Measurements from ENCODE around the gene CCDC92. TPM values are rescaled to one million over a fixed set of nuclear protein-coding genes. Genes with fewer than 3 reads are reported as not detected.

CCDC92 gene
- total and polyA plus RNA-seq, 5 donors from 2014 or later = 12.9 to 24.1 (median 19.5) TPM

DNA sequence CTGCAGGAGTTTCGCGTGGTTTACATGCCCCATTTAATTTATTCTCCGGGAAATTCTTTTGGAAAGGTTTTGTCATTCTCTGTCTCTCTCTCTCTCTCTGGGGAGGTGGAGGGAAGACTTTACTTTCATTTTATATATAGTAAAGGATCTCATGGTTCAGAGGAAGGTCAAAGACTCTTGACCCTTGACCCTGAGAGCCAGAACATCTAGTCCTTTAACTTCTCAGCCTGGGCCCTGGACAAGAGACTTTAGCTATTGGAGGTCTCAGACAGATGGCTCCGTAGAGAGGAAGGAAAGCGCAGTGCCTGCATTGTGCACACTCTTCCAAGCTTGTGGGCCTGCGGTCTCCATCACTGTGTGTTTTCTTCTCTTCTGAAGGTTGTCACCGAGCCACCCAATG lies 43.7 kb downstream of the CCDC92 start:
- H3K27me3 ChIP-seq (ENCODE audit: control insufficient read depth, insufficient read depth, low read length) = peaks cover 10% of the 10 kb centered on the region
- Mint-ChIP-seq H3K4me1 (peaks cover 0 to 16% (median 11%) of the 10 kb centered on the region in 4 donors), H3K27ac (no peak overlapping the region), H3K4me3 (no peak overlapping the region), H3K36me3 (no peaks in the 10 kb centered on the region), H3K27me3 (peaks cover 21% of the 10 kb centered on the region), H3K9me3 (no peaks in the 10 kb centered on the region)
- H3K4me1 ChIP-seq (ENCODE audit: control insufficient read depth, insufficient read depth, low read length, poor library complexity, severe bottlenecking) = peaks cover 7% of the 10 kb centered on the region
- DNase-seq (no peak), ATAC-seq (ENCODE audit: low read depth in 2 of 2) (no peak)
- H3K36me3 ChIP-seq (ENCODE audit: control insufficient read depth, insufficient read depth, low read length) = no peaks in the 10 kb centered on the region
- H3K4me3 ChIP-seq (ENCODE audit: low read depth, low read length) = no peak overlapping the region
- H3K9me3 ChIP-seq (ENCODE audit: control insufficient read depth in 2 of 2, low read length in 2 of 2) = no peaks in the 10 kb centered on the region
- H3K27ac ChIP-seq (ENCODE audit: insufficient read depth, low read length, poor library complexity, severe bottlenecking) = no peak overlapping the region

DNA sequence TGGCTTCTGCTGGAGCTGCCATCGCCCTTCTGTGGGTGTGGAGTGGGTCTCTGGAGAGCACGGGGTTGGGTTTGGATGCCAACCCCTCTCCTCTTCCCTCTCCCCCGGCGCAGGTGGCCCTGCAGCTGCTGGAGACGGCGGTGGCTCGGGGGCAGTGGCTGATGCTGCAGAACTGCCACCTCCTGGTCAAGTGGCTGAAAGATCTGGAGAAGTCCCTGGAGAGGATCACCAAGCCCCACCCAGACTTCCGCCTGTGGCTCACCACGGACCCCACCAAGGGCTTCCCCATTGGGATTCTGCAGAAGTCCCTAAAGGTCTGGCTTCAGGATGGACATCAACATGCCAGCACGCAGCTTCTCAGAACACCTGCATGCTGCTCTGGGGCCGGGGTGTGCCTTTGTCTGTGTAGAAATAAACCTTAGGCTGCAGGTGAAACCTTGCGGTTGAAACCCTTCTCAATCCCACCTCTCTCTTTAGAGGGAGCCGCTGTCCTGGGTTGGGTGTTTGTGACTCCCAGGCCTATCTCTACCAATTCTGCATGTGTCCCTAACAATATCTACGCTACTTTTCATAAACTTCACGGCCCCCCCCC lies 44.3 kb downstream of the CCDC92 start:
- Mint-ChIP-seq H3K9me3 (no peaks in the 10 kb centered on the region), H3K4me3 (no peak overlapping the region), H3K4me1 (peaks cover 0 to 16% (median 11%) of the 10 kb centered on the region in 4 donors), H3K36me3 (no peaks in the 10 kb centered on the region), H3K27ac (no peak overlapping the region), H3K27me3 (peaks cover 21% of the 10 kb centered on the region)
- peaks cover 10% of the 10 kb centered on the region for H3K27me3 ChIP-seq (ENCODE audit: control insufficient read depth, insufficient read depth, low read length)
- DNase-seq (no peak), ATAC-seq (ENCODE audit: low read depth in 2 of 2) (no peak)
- H3K36me3 ChIP-seq (ENCODE audit: control insufficient read depth, insufficient read depth, low read length) = no peaks in the 10 kb centered on the region
- H3K4me3 ChIP-seq (ENCODE audit: low read depth, low read length) = no peak overlapping the region
- peaks cover 7% of the 10 kb centered on the region for H3K4me1 ChIP-seq (ENCODE audit: control insufficient read depth, insufficient read depth, low read length, poor library complexity, severe bottlenecking)
- no peaks in the 10 kb centered on the region for H3K9me3 ChIP-seq (ENCODE audit: control insufficient read depth in 2 of 2, low read length in 2 of 2)
- H3K27ac ChIP-seq (ENCODE audit: insufficient read depth, low read length, poor library complexity, severe bottlenecking) = no peak overlapping the region

DNA sequence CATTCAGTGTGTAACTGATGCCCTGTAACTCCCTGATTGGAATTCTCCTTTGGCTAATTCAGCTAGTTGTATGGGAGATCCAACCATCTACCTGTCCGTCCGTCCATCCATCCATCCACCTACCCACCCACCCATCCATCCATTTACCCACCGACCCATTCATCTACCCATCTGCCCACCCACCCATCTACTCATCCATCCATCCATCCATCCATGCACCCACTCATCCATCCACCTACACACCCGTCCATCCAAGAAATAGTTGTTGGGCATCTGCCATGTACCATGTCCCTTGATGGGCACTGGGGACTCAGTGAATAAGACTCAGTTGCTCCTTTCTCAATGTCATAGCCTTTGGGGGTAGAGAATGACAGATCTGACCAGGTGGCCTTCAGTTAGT lies 48.1 kb downstream of the CCDC92 start:
- Mint-ChIP-seq H3K4me1 (no peaks in the 10 kb centered on the region), H3K27ac (no peak overlapping the region), H3K36me3 (no peaks in the 10 kb centered on the region), H3K9me3 (no peaks in the 10 kb centered on the region), H3K27me3 (peaks cover 10% of the 10 kb centered on the region), H3K4me3 (no peak overlapping the region)
- Histone ChIP-seq H3K36me3 (ENCODE audit: control insufficient read depth, insufficient read depth, low read length) (no peaks in the 10 kb centered on the region), H3K9me3 (ENCODE audit: control insufficient read depth in 2 of 2, low read length in 2 of 2) (no peaks in the 10 kb centered on the region), H3K4me1 (ENCODE audit: control insufficient read depth, insufficient read depth, low read length, poor library complexity, severe bottlenecking) (no peaks in the 10 kb centered on the region), H3K4me3 (ENCODE audit: low read depth, low read length) (no peak overlapping the region), H3K27ac (ENCODE audit: insufficient read depth, low read length, poor library complexity, severe bottlenecking) (no peak overlapping the region), H3K27me3 (ENCODE audit: control insufficient read depth, insufficient read depth, low read length) (no peaks in the 10 kb centered on the region)
- ATAC-seq (ENCODE audit: low read depth in 2 of 2) = no peak
- no peak for DNase-seq

DNA sequence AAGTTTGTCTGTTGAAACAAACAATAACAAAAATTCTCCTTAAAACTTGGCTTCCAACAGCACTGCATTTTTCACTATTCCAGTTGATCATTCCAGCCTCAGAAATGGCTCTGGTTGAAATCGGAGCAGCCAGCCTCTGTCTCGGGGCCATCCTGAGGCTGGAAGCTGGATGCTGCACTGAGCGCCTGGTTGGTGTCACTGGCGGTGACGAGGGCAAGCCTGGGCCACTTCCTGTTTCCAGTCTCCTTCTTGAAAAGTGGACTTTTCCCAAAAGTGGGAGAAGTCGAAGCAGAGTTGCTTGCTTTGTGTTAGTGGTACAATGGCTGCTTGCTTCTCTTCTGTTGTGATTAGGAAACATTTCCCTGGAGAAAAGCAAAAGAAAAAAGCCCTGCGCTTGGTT lies 48.7 kb downstream of the CCDC92 start:
- H3K27ac ChIP-seq (ENCODE audit: insufficient read depth, low read length, poor library complexity, severe bottlenecking) = no peak overlapping the region
- H3K9me3 ChIP-seq (ENCODE audit: control insufficient read depth in 2 of 2, low read length in 2 of 2) = no peaks in the 10 kb centered on the region
- H3K27ac Mint-ChIP-seq = no peak overlapping the region
- H3K4me1 Mint-ChIP-seq = no peaks in the 10 kb centered on the region
- H3K9me3 Mint-ChIP-seq = no peaks in the 10 kb centered on the region
- no peak overlapping the region for H3K4me3 ChIP-seq (ENCODE audit: low read depth, low read length)
- H3K4me1 ChIP-seq (ENCODE audit: control insufficient read depth, insufficient read depth, low read length, poor library complexity, severe bottlenecking) = no peaks in the 10 kb centered on the region
- DNase-seq (no peak), ATAC-seq (ENCODE audit: low read depth in 2 of 2) (no peak)
- no peaks in the 10 kb centered on the region for H3K27me3 ChIP-seq (ENCODE audit: control insufficient read depth, insufficient read depth, low read length)
- H3K36me3 ChIP-seq (ENCODE audit: control insufficient read depth, insufficient read depth, low read length) = no peaks in the 10 kb centered on the region
- H3K27me3 Mint-ChIP-seq = peaks cover 10% of the 10 kb centered on the region
- H3K36me3 Mint-ChIP-seq = no peaks in the 10 kb centered on the region
- H3K4me3 Mint-ChIP-seq = no peak overlapping the region

DNA sequence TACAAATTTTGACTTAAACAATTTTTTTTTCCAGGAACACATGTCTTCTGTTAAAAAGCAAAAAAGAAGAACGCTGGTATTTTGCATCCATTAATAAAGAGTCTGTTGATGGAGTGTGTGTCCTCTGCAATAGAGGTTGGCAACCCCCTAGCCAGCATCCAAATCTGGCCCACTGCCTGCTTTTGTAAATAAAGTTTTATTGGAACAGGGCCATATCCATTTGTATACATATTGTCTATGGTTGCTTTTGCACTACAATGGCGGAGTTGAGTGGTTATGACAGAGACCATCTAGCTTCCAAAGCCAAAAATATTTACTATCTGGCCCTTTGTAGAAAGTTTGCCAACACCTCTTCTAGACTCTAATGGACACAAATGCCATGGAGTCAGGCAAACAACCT lies 49.6 kb downstream of the CCDC92 start:
- no peaks in the 10 kb centered on the region for H3K36me3 ChIP-seq (ENCODE audit: control insufficient read depth, insufficient read depth, low read length)
- DNase-seq = no peak
- no peak overlapping the region for H3K27ac ChIP-seq (ENCODE audit: insufficient read depth, low read length, poor library complexity, severe bottlenecking)
- Mint-ChIP-seq H3K4me3 (no peak overlapping the region), H3K27ac (no peak overlapping the region), H3K4me1 (no peaks in the 10 kb centered on the region), H3K27me3 (peaks cover 10% of the 10 kb centered on the region), H3K9me3 (no peaks in the 10 kb centered on the region), H3K36me3 (no peaks in the 10 kb centered on the region)
- no peak overlapping the region for H3K4me3 ChIP-seq (ENCODE audit: low read depth, low read length)
- H3K9me3 ChIP-seq (ENCODE audit: control insufficient read depth in 2 of 2, low read length in 2 of 2) = no peaks in the 10 kb centered on the region
- no peak for ATAC-seq (ENCODE audit: low read depth in 2 of 2)
- H3K4me1 ChIP-seq (ENCODE audit: control insufficient read depth, insufficient read depth, low read length, poor library complexity, severe bottlenecking) = no peaks in the 10 kb centered on the region
- H3K27me3 ChIP-seq (ENCODE audit: control insufficient read depth, insufficient read depth, low read length) = no peaks in the 10 kb centered on the region

DNA sequence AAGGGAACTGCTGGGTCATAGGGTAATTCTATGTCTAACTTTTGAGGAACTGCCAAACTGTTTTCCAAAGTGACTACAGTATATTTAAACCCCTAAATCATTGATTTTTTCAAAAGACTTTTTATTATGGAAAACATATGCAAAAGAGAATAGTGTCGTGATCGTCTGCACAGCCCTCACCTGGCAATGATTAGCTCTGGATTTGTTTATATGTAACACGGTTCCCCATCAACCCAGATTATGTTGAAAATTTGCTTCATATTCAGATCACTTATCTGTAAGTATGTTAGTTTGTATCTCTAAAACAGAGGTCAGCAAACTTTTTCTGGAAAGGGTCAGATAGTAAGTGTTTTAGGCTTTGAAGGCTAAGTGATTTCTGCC lies 52.7 kb downstream of the CCDC92 start:
- H3K27ac ChIP-seq (ENCODE audit: insufficient read depth, low read length, poor library complexity, severe bottlenecking) = no peak overlapping the region
- DNase-seq (no peak), ATAC-seq (ENCODE audit: low read depth in 2 of 2) (no peak)
- H3K4me1 ChIP-seq (ENCODE audit: control insufficient read depth, insufficient read depth, low read length, poor library complexity, severe bottlenecking) = no peaks in the 10 kb centered on the region
- H3K27ac Mint-ChIP-seq = no peak overlapping the region
- no peaks in the 10 kb centered on the region for H3K36me3 Mint-ChIP-seq
- H3K36me3 ChIP-seq (ENCODE audit: control insufficient read depth, insufficient read depth, low read length) = no peaks in the 10 kb centered on the region
- H3K27me3 Mint-ChIP-seq = peaks cover 3% of the 10 kb centered on the region
- H3K9me3 ChIP-seq (ENCODE audit: control insufficient read depth in 2 of 2, low read length in 2 of 2) = no peaks in the 10 kb centered on the region
- no peaks in the 10 kb centered on the region for H3K27me3 ChIP-seq (ENCODE audit: control insufficient read depth, insufficient read depth, low read length)
- H3K4me1 Mint-ChIP-seq = no peaks in the 10 kb centered on the region
- H3K4me3 ChIP-seq (ENCODE audit: low read depth, low read length) = no peak overlapping the region
- no peaks in the 10 kb centered on the region for H3K9me3 Mint-ChIP-seq
- H3K4me3 Mint-ChIP-seq = no peak overlapping the region

DNA sequence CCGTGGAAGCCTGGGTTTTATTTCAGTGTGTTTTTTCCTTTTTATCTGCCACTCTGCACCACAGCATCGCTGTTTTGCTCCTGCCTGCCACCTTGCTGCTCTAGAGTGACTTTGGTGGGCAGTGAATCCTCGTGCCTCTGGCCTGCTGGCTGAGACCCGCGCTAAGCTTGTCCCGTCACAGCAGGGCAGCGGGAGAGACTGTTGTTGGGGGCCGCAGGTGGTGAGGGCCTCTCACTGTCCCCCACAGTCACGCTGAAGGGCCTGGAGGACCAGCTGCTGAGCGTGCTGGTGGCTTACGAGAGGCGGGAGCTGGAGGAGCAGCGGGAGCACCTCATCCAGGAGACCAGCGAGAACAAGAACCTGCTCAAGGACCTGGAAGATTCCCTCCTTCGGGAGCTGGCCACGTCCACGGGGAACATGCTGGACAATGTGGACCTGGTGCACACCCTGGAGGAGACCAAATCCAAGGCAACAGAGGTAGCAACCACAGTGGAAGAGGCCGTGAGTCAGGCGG lies 55.2 kb downstream of the CCDC92 start:
- ATAC-seq (ENCODE audit: low read depth in 2 of 2) (no peak), DNase-seq (no peak)
- no peaks in the 10 kb centered on the region for H3K36me3 Mint-ChIP-seq
- Histone ChIP-seq H3K9me3 (ENCODE audit: control insufficient read depth in 2 of 2, low read length in 2 of 2) (no peaks in the 10 kb centered on the region), H3K36me3 (ENCODE audit: control insufficient read depth, insufficient read depth, low read length) (no peaks in the 10 kb centered on the region), H3K4me1 (ENCODE audit: control insufficient read depth, insufficient read depth, low read length, poor library complexity, severe bottlenecking) (no peaks in the 10 kb centered on the region), H3K27me3 (ENCODE audit: control insufficient read depth, insufficient read depth, low read length) (no peaks in the 10 kb centered on the region), H3K27ac (ENCODE audit: insufficient read depth, low read length, poor library complexity, severe bottlenecking) (no peak overlapping the region), H3K4me3 (ENCODE audit: low read depth, low read length) (no peak overlapping the region)
- no peak overlapping the region for H3K4me3 Mint-ChIP-seq
- no peaks in the 10 kb centered on the region for H3K27me3 Mint-ChIP-seq
- H3K27ac Mint-ChIP-seq = no peak overlapping the region
- H3K4me1 Mint-ChIP-seq = no peaks in the 10 kb centered on the region
- H3K9me3 Mint-ChIP-seq = peaks cover 0 to 1% (median 0%) of the 10 kb centered on the region in 7 donors

DNA sequence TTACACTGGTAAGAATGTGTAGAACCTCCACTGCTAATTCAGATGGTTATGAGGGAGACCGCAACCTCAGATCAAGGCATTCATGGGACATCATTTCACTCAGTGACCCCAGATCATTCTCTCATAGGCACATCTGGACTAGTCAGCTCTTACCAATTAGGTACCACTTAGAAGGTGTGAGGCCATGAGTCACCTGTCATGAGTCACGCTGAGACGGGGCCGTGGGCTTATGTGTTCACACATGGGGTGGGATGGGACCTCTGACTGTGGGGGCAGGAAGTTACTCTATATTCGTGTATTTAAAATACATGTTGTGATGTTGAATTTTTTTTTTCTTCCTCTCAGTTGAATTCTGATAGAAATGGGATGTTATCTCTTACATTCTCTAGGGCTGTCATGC lies 55.9 kb downstream of the CCDC92 start:
- ATAC-seq (ENCODE audit: low read depth in 2 of 2) = peak; percentile 67 to 81
- no peak overlapping the region for H3K27ac Mint-ChIP-seq
- no peak overlapping the region for H3K4me3 ChIP-seq (ENCODE audit: low read depth, low read length)
- no peaks in the 10 kb centered on the region for H3K4me1 ChIP-seq (ENCODE audit: control insufficient read depth, insufficient read depth, low read length, poor library complexity, severe bottlenecking)
- H3K27ac ChIP-seq (ENCODE audit: insufficient read depth, low read length, poor library complexity, severe bottlenecking) = no peak overlapping the region
- peak in 1 of 3 donors; percentile 15 for DNase-seq
- no peaks in the 10 kb centered on the region for H3K9me3 ChIP-seq (ENCODE audit: control insufficient read depth in 2 of 2, low read length in 2 of 2)
- H3K9me3 Mint-ChIP-seq = peaks cover 0 to 1% (median 0%) of the 10 kb centered on the region in 7 donors
- no peak overlapping the region for H3K4me3 Mint-ChIP-seq
- no peaks in the 10 kb centered on the region for H3K36me3 ChIP-seq (ENCODE audit: control insufficient read depth, insufficient read depth, low read length)
- no peaks in the 10 kb centered on the region for H3K36me3 Mint-ChIP-seq
- H3K27me3 ChIP-seq (ENCODE audit: control insufficient read depth, insufficient read depth, low read length) = no peaks in the 10 kb centered on the region
- no peaks in the 10 kb centered on the region for H3K4me1 Mint-ChIP-seq
- H3K27me3 Mint-ChIP-seq = no peaks in the 10 kb centered on the region

Data from CD4-positive, CD25-positive, alpha-beta regulatory T cell (primary cell).